ENCODE results near the gene GNE.

Gene GNE

GRCh38 chr9:36289836-36290435 is 31.7 kb upstream of the GNE start:
- TF ChIP-seq POLR2AphosphoS5 (IDR thresholded peaks at IDR 0.05; ENCODE audit: low read depth, low read length) (no peak), TAF1 (IDR thresholded peaks at IDR 0.05; ENCODE audit: borderline replicate concordance, insufficient read depth, low read length) (no peak), REST (IDR thresholded peaks at IDR 0.05; ENCODE audit: insufficient read depth in 1 of 2, low read depth in 2 of 2, low read length in 2 of 2) (no peak), SIN3A (IDR thresholded peaks at IDR 0.05; ENCODE audit: borderline replicate concordance, insufficient read depth, low read length) (no peak), FOXP2 (optimal IDR thresholded peaks at IDR 0.05; ENCODE audit: borderline replicate concordance, extremely low read depth, extremely low read length, insufficient read depth) (no peak)

- TF ChIP-seq POLR2AphosphoS5 (IDR thresholded peaks at IDR 0.05; ENCODE audit: low read depth, low read length) = no peak
Measured at GRCh38 chr9:36288070-36288469, 29.8 kb upstream of the GNE start.

- no peak for TF ChIP-seq FOXP2 (optimal IDR thresholded peaks at IDR 0.05; ENCODE audit: borderline replicate concordance, extremely low read depth, extremely low read length, insufficient read depth)
- no peak for TF ChIP-seq REST (IDR thresholded peaks at IDR 0.05; ENCODE audit: insufficient read depth in 1 of 2, low read depth in 2 of 2, low read length in 2 of 2)
- no peak for TF ChIP-seq SIN3A (IDR thresholded peaks at IDR 0.05; ENCODE audit: borderline replicate concordance, insufficient read depth, low read length)
Measured at GRCh38 chr9:36286388-36286787, 28.1 kb upstream of the GNE start.

- TF ChIP-seq TAF1 (IDR thresholded peaks at IDR 0.05; ENCODE audit: borderline replicate concordance, insufficient read depth, low read length) (no peak), POLR2AphosphoS5 (IDR thresholded peaks at IDR 0.05; ENCODE audit: low read depth, low read length) (no peak), SIN3A (IDR thresholded peaks at IDR 0.05; ENCODE audit: borderline replicate concordance, insufficient read depth, low read length) (no peak), REST (IDR thresholded peaks at IDR 0.05; ENCODE audit: insufficient read depth in 1 of 2, low read depth in 2 of 2, low read length in 2 of 2) (no peak), FOXP2 (optimal IDR thresholded peaks at IDR 0.05; ENCODE audit: borderline replicate concordance, extremely low read depth, extremely low read length, insufficient read depth) (no peak)
Measured at GRCh38 chr9:36284226-36284625, 26.0 kb upstream of the GNE start.

- TF ChIP-seq TAF1 (IDR thresholded peaks at IDR 0.05; ENCODE audit: borderline replicate concordance, insufficient read depth, low read length) = no peak
- no peak for TF ChIP-seq FOXP2 (optimal IDR thresholded peaks at IDR 0.05; ENCODE audit: borderline replicate concordance, extremely low read depth, extremely low read length, insufficient read depth)
- TF ChIP-seq SIN3A (IDR thresholded peaks at IDR 0.05; ENCODE audit: borderline replicate concordance, insufficient read depth, low read length) = no peak
- no peak for TF ChIP-seq POLR2AphosphoS5 (IDR thresholded peaks at IDR 0.05; ENCODE audit: low read depth, low read length)
- no peak for TF ChIP-seq REST (IDR thresholded peaks at IDR 0.05; ENCODE audit: insufficient read depth in 1 of 2, low read depth in 2 of 2, low read length in 2 of 2)
Measured at GRCh38 chr9:36282275-36282674, 24.0 kb upstream of the GNE start.

Measured in PFSK-1 (cell line).